SU-DHL-6 (cell line): ENCODE results near the gene LSM7.

Experiments
- H2AFZ ChIP-seq: fragments of 200-600 bp; sonication (generic); 2 replicates; pipeline ENCODE4 v1.6.1; 2014; ENCODE audit warnings: low read depth, mild to moderate bottlenecking, moderate library complexity, mixed read lengths, antibody characterized with exemption, low read length; ENCODE audit not compliant: severe bottlenecking
- H3F3A ChIP-seq: fragments of 200-600 bp; shearing (Covaris generic); 2 replicates; pipeline ENCODE4 v1.6.0; 2016; ENCODE audit warnings: antibody characterized with exemption, mild to moderate bottlenecking; ENCODE audit not compliant: insufficient read depth
- H3K27ac ChIP-seq: fragments of 200-600 bp; sonication (generic); 2 replicates; pipeline ENCODE4 v1.5.1; 2016; ENCODE audit warnings: low read depth, mild to moderate bottlenecking, low read length, moderate library complexity, mixed read lengths
- H3K27me3 ChIP-seq: fragments of 200-600 bp; sonication (generic), shearing (Covaris generic); 2 replicates; pipeline ENCODE4 v1.6.0; 2014; ENCODE audit warnings: mild to moderate bottlenecking, low read length
- H3K36me3 ChIP-seq: fragments of 200-600 bp; sonication (generic); 2 replicates; pipeline ENCODE4 v1.6.1; 2014; ENCODE audit warnings: mild to moderate bottlenecking, low read length, mixed read lengths
- H3K4me2 ChIP-seq: fragments of 300-600, 200-600 bp; shearing (Covaris generic), sonication (generic); 2 replicates; pipeline ENCODE4 v1.6.0; 2014; ENCODE audit warnings: low read length, low read depth, mild to moderate bottlenecking; ENCODE audit not compliant: poor library complexity, severe bottlenecking
- H3K4me3 ChIP-seq: fragments of 200-600 bp; sonication (generic); 2 replicates; pipeline ENCODE4 v1.5.1; 2014; ENCODE audit warnings: antibody characterized with exemption, low read length, mild to moderate bottlenecking, mixed read lengths; ENCODE audit not compliant: insufficient read depth, poor library complexity, severe bottlenecking
- H3K79me2 ChIP-seq: fragments of 200-600 bp; sonication (generic); 2 replicates; pipeline ENCODE4 v1.6.1; 2014; ENCODE audit warnings: mild to moderate bottlenecking, low read length, moderate library complexity; ENCODE audit not compliant: insufficient read depth
- H3K9ac ChIP-seq: fragments of 200-600 bp; sonication (generic); 2 replicates; pipeline ENCODE4 v1.7.0; 2014; ENCODE audit warnings: mild to moderate bottlenecking, low read length
- H3K9me2 ChIP-seq: fragments of 200-600 bp; sonication (generic); replicated peaks from 2 replicates; pipeline ENCODE4 v1.6.1; 2014; ENCODE audit warnings: low read length; ENCODE audit not compliant: insufficient read depth
- H3K9me3 ChIP-seq: fragments of 200-600 bp; sonication (generic); 2 replicates; pipeline ENCODE4 v1.6.1; 2014; ENCODE audit warnings: low read length, mixed read lengths; ENCODE audit not compliant: insufficient read depth
- H4K20me1 ChIP-seq: fragments of 200-600 bp; sonication (generic); 2 replicates; pipeline ENCODE4 v1.6.1; 2014; ENCODE audit warnings: low read depth, mild to moderate bottlenecking, antibody characterized with exemption, low read length, moderate library complexity, mixed read lengths
- CTCF ChIP-seq: fragments of 200-600 bp; sonication (generic); IDR thresholded peaks from one replicate; pipeline ENCODE4 v1.5.1; 2017; ENCODE audit warnings: antibody characterized with exemption, mild to moderate bottlenecking, low read length, moderate library complexity; ENCODE audit not compliant: insufficient read depth, poor library complexity, severe bottlenecking
- EZH2phosphoT487 ChIP-seq: fragments of 200-600 bp; sonication (generic), shearing (Covaris generic); conservative IDR thresholded peaks from 2 replicates; pipeline ENCODE4 v1.6.1; 2018; ENCODE audit warnings: mild to moderate bottlenecking, antibody characterized with exemption, low read length, moderate library complexity, mixed read lengths

Gene LSM7

GRCh38 chr19:2336528-2337328 lies 8.3 kb upstream of the LSM7 start:
- Histone ChIP-seq H3K9me2 (no peaks in the 10 kb centered on the region), H3K9me3 (no peaks in the 10 kb centered on the region), H2AFZ (no peak overlapping the region), H3K79me2 (no peaks in the 10 kb centered on the region), H3K4me3 (no peak overlapping the region), H3F3A (no peaks in the 10 kb centered on the region), H3K27me3 (no peaks in the 10 kb centered on the region), H3K27ac (no peak overlapping the region), H3K4me2 (no peak overlapping the region), H3K36me3 (no peaks in the 10 kb centered on the region), H3K9ac (no peak overlapping the region), H4K20me1 (0 out of 2 replicates have a peak, but pooled peaks cover 2% of the 10 kb centered on the region)
- no peak for TF ChIP-seq EZH2phosphoT487
- TF ChIP-seq CTCF = no peak

- Histone ChIP-seq H2AFZ (no peak overlapping the region), H3K36me3 (no peaks in the 10 kb centered on the region), H4K20me1 (0 out of 2 replicates have a peak, but pooled peaks cover 4% of the 10 kb centered on the region), H3K27ac (no peak overlapping the region), H3K4me2 (no peak overlapping the region), H3K27me3 (no peaks in the 10 kb centered on the region), H3K4me3 (no peak overlapping the region), H3K9me2 (no peaks in the 10 kb centered on the region), H3F3A (0 out of 2 replicates have a peak, but pooled peaks cover 4% of the 10 kb centered on the region), H3K9ac (no peak overlapping the region), H3K79me2 (no peaks in the 10 kb centered on the region), H3K9me3 (no peaks in the 10 kb centered on the region)
- TF ChIP-seq CTCF = no peak
- no peak for TF ChIP-seq EZH2phosphoT487
Observed at GRCh38 chr19:2335848-2336247, 7.5 kb upstream of the LSM7 start.

GRCh38 chr19:2334986-2335846 lies 6.8 kb upstream of the LSM7 start:
- H3K27me3 ChIP-seq = no peaks in the 10 kb centered on the region
- no peak overlapping the region for H3K4me2 ChIP-seq
- no peak overlapping the region for H2AFZ ChIP-seq
- H3K4me3 ChIP-seq = no peak overlapping the region
- H3K9me3 ChIP-seq = no peaks in the 10 kb centered on the region
- TF ChIP-seq EZH2phosphoT487 (no peak), CTCF (no peak)
- H3K27ac ChIP-seq = no peak overlapping the region
- no peaks in the 10 kb centered on the region for H3K79me2 ChIP-seq
- 0 out of 2 replicates have a peak, but pooled peaks cover 4% of the 10 kb centered on the region for H4K20me1 ChIP-seq
- no peaks in the 10 kb centered on the region for H3K9me2 ChIP-seq
- no peaks in the 10 kb centered on the region for H3K36me3 ChIP-seq
- H3K9ac ChIP-seq = no peak overlapping the region
- H3F3A ChIP-seq = 0 out of 2 replicates have a peak, but pooled peaks cover 4% of the 10 kb centered on the region
